Stimulated activated CD4-positive, alpha-beta T cell treated with anti-CD3 and anti-CD28 coated beads, Interleukin-2, amount 100 ng/mL, for 4 hours (primary cell): ENCODE results near the gene ATG2A.
A peak's percentile ranks its signal among the peaks of the same experiment; 100 is the strongest.

ENCODE experiments used
- DNase-seq: peaks from one replicate; pipeline ENCODE4 v3.0.0-alpha.2; 2020; ENCODE audit warnings: low read depth

The ATG2A gene

DNA sequence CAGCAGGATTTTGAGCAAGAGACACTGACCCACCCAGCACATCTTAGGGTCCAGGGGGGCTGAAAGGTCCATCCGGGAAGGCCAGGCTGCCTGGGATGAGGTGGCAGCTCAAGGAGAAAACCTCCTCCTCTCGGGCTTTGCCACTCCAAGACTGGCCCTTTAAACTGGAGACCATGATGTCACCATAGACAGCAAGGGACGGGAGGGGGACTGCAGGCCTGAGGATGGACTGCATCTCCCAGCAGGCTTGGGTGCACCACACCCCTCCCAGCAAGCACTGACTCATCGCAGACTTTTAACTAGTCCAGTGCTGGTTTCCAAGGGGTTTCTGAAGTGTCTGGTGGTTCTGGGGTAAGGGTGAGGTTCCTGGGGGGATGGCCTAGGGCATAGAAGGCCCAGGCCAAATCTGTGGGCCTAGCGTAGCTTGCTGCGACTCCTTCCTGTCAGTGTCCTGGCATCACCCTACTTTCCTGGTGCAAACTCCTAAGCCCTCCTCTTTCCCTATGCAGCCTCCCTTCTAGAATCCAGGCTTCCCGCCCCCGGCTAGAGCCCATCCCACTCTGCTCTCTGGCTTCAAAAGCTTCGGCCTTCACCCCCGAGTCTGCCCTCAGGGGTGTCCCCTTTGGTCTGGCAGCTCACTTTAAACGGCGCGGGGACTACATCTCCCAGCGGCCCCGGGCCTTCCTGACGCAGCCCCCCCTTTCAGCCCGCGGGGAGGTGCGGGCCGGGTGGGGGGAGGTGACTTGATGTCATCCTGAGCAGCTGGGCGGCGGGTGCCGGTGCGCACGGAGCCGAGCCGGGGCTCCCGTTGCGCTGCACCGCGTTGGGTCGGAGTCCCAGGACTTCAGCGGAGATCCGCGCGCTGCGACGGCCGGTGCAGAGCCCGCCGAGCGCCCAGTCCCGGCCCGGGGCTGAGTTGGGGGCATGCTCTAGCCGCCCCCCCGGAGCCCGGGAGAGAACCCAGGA is 7.2 kb upstream of the ATG2A start, which contains the start of gene PPP2R5B:
PPP2R5B (plus strand) TSS at position 746 of the 966 bp plus-strand sequence. CDS start 1,046 bp downstream, outside the sequence.
- DNase-seq, result peak; percentile 85

DNA sequence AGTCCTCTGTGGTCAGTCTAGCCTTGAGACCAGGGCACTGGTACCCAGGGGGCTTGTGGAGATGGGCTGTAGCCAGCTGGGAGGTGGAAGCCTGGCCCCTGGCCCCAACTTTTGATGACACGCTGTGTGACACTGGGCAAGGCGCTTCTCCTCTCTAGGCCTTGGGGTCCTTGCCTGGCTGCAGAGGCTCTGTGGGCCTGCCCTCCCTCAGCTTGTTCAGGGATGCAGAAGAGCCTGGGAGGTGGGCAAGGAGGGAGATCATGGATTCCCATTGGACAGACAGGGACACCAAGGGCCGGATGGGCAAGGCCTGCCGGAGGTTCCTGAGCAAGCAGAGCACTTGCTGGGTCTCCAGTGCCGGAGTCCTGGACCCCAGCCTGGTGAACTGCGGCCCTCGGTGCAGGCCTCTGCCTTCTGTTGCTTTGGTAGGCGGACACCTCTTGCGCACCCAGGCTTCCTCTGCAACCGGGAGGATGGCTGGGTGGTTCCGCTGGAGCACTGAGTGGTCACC is 6.2 kb upstream of the ATG2A start:
- no peak for DNase-seq

DNA sequence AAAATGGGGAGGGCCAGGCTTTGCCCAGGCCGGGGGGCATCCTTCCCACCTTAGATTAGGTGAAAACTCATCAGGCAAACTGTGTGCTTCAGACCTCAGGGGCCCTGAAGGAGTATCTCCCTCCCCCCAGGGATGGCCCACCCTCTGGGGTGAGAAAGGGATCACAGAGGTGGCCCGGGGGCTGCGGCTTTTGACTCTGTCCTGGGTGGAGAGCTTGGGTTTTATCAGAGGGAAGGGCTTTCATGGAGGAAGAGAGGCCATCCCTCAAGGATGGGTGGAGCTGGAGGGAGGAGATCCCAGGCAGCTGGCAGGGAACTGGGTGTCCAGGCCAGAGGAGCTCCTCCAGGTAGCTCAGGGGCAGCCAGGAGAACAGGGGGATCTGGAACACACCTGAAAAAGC is 4.4 kb upstream of the ATG2A start:
- DNase-seq, result no peak

DNA sequence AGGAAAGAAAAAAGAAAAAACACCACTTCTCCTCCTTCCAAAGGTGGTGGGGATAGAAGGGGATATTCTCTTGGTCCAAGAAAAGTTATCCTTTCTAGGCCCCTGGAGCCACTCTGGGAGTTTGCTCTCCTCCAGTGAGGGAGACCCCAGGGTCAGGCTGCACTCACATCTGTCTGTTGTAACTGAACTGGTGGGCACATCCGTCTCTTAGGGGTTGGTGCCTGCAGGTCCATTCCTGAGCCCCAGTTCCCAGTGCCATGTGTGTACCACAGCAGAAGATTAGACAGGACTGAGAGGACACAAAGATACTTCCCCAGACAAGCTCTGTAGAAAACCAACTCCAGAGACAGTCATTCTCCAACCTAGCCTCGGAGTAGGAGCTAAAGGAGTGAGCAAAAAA is 3.1 kb upstream of the ATG2A start:
- DNase-seq, result no peak

DNA sequence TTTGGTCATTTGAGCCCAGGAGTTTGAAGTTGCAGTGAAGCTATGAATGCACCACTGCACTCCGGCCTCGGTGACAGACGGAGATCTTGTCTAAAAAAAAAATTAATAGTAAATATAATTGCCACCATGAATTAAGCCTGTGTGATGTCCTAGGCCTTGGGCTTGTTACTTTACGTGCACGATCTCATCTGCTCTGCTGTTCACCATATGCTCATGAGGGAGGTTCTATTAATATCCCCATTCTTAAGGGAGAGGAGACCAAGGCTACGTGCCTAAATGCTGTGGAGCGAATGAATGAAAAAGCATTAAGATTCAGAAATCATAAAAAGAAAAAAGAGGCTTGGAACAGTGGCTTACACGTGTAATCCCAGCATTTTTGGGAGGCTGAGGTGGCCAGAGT is 2.6 kb upstream of the ATG2A start:
- no peak for DNase-seq

DNA sequence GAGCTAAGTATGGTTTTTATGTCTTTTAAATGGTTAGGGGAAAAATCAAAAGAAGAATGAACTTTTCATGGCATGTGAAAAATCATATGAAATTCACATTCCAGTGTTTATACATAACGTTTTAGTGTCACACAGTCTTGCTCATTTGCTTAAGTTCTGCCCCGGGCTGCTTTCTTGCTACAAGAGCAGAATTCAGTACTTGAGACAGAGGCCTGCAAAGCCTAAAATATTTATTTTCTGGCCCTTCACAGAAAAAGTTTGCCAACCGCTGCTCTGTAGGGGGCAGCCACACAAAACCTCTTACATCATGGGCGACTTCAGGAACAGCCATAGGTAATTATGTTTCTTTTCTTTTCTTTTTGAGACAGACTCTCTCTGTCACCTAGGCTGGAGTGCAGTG is 1.0 kb upstream of the ATG2A start:
- DNase-seq, result no peak

DNA sequence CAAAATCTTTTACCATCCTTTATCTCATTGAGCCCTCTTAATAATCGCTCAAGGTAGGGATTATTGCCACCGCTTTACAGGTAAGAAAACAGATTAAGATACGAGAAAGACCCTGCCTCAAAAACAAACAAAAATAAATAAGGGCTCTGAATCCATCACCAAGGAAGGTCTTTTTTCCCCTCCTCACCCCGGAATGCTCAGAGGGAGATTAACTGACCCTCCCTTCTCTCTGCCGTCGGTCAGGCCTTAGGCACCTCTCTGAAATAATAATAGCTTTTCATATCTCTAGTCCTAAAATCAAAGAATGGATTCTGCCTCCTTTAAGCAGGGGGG is 620 bp upstream of the ATG2A start:
- no peak for DNase-seq

DNA sequence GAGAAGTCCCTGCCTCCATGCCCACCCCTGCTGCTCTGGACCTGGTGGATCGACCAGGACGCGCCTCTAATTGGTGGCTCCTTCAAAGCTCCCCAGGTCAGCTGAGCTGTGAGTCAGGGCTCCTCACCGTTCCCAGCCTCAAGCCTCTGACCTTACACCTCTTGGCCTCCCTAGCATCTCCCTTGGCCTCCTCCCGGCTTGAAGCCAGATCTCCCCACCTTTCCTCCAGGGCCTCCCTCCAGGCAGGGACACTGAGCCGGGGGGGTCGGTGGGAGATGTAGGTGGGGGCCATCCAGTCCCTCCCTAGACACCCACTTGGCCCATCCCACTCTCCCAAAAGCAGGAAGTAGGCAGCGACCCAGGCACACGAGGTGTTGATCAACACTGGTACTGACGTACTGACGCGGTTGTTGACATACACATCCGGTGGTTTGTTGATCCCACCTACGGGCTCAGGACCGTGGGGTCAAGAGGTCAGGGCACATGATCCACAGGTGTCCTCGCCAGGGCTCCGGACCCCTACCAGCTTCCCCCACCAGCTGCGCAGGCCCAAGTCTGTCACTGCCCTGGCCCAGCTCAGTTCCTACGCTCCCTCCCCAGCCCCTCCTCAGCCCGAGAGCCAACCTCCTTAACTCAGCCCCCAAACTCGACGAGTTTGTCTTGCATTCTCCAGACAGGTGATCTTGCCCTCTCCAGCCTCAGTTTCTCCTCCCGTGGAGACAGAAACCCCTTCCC is 802 bp downstream of the ATG2A start:
- peak; percentile 6 for DNase-seq

DNA sequence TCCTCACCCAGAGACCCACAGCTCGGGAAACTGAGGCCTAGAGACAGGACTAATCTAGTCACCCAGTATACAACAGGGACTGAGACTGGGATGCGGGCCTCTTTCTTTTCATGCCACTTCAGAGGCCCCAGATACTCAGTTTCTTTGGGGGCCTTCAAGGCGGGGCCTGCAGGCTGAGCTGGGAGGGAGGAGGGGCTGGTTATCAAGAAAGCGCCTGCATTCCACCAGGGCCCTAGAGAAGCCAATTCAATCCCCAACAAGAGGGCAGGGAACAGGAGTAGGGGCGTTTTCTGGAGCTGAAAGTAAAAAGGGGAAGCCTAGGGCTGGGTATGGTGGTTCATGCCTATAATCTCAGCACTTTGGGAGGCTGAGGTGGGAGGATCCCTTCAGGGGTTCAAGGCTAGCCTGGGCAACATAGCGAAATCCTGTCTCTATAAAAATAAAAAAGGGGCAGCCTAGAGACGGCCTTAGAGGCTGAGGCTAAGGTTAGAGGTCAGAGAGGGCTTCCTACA is 1.6 kb downstream of the ATG2A start:
- no peak for DNase-seq

DNA sequence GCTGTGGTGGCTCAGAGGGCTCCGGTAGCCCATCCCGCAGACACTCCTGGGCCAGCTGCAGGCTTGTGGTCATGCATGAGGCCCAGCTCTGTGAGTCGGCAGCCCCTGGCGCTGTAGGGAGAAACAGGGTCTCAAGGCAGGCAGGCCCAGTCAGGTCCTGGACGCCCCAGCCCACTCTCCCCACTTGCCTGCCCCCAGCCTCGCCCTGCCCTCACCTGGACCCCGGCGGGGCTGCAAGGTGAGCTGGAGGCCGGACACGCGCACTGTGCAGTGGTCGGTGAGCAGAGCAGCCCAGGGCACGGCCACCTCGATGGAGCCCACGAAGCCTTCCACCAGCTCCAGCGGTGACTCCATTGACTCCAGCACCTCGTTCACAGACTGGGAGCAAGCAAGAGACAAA is 2.9 kb downstream of the ATG2A start:
- no peak for DNase-seq

DNA sequence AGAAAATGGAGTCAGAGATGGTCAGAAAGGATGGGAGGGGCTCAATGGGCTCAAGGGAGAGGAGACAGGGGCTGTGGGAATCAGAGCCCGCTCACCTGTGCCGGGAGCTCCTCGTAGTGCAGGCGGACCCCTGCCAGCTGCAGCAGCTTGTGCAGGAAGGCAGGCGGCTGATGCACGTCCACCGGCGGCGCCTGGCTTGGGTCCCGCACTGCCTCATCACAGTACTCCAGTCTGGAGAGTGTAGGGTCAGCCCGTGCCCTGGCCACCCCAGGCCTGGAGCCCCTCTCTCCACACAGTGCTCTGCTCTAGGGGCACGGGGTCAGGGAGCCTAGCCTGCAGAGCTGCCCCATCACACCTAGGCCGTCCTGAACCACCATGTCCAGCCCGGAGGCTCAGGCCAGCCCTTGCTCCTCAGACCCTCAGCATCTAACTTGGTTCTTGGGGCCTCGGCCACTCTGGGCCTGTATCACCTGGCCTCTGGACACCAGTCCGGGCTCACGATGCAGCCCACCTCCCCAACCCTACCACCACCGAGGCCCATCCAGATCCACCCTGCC is 3.8 kb downstream of the ATG2A start:
- no peak for DNase-seq

DNA sequence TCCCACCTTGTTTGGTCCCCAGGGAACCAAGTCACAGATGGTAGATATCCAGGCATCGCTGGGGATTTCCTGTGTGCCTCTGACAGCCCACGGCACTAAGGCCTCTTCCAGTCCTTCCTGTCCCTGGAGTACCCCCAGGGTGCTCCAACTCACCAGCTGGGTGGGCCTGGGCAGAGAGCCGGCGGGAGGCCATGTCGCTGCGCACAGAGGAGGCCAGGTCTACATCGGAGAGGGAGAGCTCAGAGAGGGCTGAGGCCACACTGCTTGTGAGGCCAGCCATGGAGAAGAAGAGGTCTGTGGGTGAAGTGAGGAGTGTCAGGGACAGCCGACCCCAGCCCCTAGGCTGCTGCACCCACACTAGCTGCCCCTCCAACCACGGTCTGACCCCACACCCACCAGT is 5.3 kb downstream of the ATG2A start:
- no peak for DNase-seq

DNA sequence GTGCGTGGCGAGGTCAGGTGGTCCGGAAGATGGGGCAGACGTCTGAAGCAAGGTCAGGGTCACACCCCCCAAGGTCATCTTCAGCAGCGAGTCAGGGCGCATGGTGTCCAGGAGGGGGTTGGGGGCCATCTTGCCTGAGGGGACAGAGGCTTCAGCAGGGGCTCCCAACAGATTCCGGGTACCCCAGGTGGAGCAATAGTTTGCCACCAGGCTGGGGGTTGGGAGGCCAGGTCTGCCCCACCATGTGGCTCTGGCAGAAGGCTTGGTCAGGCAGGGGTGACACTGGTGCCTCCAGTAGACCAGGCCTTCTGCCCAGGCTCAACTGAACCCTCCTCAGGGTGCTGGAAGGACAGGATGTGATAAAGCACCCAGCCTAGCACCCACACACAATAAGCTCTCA is 5.9 kb downstream of the ATG2A start:
- no peak for DNase-seq

DNA sequence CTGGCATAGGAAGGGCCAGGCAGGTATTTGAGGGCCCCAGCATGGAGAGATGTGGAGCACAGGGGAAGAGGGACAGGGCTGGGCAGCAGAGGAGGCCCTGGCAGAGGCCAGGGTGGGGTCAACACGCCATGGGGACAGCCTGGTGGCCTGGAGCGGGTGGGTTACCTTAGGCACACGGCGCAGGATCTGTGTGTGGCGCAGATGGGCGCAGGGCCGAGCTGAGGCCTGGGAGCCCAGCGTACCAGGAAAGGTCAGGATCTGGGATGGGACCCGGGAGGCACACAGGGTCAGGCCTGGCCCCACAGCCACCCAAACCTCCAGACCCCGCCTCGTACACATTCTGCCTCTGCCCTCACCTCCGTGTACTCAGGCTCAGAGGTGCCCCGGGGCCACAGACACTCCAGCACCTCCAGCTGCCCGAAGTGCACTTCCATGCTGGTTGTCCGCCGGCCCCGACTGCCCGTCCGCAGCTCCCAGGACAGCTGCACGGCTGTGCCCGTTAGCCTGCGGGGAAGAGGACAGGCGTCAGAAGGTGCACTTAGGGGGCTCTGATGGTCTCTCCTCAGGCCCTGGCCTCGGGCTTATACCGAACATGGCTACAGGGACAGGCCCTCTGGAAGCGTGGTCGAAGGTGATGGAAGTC is 6.4 kb downstream of the ATG2A start:
- no peak for DNase-seq

DNA sequence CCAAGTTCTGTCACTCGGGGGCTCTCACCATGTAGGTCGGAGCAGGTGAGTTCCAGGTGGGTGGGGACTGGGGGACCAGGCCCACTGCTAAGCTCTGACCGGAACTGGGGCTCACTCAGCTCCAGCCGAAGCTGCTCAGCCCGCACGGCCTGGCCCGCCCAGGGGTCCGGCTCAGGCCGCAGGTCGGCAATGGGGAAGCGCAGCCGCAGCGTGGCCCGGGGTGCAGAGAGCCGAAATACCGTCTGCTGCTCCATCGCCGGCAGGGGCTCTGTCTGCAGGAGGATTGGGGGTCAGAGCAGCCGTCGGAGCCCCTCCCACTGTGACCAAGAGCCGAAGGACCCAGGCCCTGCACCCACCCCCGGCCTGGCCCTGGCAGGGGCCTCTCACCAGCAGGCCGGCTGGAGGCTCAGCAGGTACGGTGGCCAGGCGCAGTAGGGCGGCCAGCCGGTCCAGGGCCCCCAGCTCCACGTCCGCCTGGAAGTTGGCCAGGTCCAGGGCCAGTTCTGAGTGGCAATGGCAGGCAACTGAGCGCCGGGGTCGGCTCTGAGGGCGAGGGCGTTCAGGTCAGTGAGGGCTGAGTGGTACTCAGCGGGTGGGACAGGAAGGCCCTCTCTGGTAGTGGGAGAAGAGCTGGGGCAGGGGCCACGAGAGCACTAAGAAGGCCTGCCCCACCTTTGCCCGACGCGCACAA is 7.2 kb downstream of the ATG2A start:
- DNase-seq, result no peak

DNA sequence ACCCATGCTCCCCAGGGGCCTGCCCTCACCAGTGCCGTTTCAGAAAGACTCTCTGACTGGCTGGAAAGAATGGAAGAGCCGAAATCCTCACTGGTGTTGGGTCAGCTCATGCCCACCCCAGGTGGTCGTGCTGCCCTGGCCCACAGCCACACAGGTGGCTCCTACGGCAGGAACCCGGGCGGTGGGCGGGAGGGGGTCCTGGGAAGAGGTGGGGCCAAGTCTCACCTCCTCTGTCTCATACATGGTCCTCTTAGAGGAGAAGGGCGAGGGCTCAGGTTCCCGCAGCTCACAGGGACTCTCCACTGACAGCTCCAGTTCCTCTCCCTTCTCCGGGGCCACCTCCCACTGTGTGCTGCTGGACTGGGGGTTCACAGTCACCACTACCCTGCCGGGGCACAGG is 8.2 kb downstream of the ATG2A start:
- no peak for DNase-seq

DNA sequence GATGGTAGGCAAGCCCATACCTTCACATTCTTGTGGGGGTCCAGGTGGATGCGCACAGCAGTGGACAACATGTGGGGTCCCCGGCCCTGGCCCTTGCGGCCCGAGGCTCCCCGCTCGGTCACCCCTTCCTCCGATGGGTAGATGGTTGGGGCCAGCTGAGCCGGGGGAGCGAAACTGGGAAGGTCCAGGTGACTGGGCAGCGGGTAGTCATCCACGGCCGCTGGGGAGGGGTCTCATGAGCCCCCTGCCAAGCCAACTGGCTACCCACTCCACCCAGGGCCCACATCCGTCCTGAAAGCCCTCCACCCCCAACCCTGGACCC is 10.7 kb downstream of the ATG2A start:
- no peak for DNase-seq

DNA sequence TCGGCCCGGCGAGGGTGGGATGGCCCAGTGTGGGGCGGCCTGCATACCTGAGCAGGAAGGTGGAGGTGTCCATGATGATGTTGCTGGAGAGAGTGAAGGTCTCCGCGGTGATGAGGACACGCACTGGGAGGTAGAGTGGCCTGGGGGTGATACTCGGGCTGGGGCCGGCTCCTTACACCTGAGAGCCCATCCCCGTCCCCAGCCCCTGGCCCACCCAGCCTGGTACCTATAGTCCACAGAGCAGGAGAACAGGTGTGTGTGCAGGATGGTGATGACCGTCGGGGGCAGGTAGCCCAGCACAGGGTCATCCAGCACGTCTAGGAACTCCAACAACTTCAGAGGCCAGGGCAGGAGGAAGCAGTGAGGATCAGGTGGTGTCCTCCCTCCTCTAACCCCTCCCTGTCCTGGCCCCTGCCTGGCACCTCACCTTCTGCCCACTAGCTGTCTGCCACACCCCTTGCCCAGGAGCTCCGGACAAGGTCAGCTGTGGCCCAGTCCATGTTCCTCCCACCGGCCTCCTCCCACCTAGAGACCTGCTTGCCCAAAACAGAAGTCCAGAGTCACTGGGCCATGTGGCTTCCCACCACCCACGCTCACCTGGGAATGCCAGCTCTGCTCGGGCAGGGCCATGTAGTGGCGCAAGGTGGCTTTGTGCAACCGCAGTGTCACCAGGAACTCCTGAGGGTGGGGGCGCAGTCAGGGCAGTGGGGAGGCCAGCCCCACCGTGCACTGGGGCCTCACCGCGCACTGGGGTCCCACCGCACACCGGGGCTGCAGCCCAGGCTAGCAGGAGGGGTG is 11.3 kb downstream of the ATG2A start:
- DNase-seq, result no peak

DNA sequence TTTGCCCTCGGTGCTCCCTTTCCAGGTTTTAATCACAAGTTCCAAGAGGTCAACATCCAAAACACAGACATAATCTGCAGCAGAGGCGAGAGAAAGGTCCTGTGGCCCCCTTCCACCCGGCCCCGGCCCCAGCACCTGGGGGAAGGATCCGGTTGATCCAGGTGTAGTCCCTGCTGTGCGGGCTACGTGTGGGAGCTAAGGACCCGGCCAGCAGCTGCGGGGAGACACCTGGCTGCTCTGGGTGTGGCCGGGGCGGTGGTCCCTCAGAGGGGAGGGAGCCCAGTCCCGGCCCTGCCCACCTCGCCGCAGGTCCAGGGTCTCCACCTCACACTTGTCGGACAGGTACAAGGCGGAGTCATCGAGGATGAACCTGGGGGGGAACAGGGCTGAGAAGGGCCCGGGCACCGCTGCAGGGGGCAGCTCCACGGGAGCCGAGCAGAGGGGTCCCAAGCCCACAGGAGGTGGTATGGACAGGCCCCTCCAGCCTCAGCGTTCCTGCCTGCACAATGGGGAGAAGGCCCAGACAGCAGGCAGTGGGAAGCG is 13.6 kb downstream of the ATG2A start:
- no peak for DNase-seq

DNA sequence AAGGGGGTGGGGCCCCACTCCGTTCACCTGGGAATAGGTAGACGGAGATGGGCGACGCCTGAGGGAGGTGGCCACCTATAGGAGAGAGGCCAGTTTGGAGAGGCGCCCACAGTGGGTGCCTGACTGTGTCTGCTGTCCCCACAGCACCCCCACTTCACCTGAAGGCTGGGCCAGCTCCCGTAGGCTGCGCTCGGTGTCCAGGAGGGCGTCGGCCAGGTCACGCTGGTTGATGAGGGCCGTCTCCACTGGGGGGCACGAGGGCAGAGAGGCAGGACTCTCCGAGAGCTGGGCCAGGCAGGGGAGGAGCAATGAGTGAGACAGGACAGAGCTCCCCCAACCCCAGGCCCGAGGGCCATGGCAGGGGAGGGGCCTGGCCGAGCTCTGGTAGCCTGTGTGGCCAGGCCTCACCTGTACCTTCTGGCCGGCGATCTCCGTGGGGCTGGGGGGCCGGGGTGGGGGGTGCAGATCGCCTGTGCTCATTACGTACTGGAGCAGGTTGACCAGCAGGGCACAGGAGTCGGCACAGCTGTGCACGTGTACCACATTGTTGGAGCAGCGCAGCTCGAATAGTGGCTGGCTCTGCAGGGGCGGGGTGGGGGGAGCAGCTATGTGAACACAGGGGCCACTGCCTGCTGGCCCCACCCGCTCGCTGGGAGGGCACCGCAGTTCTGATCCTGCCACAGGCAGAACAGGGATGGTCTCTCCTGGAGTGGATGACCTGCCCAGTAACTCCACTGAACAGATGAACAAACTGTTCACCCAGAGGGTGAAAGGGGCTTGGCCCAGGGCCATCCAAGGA is 14.7 kb downstream of the ATG2A start:
- DNase-seq, result no peak
